ELR (cell line): ENCODE measurements around the gene MYH16.
"Not testable (repeated sequence)": the region's sequence is repeated elsewhere in the genome, so short reads cannot be mapped to it uniquely, and the experiment has no call there.

Experiments used
- DNase-seq: peaks from one replicate; pipeline ENCODE4 v3.0.0-alpha.2; 2015; ENCODE audit warnings: low read depth

The MYH16 gene

DNA sequence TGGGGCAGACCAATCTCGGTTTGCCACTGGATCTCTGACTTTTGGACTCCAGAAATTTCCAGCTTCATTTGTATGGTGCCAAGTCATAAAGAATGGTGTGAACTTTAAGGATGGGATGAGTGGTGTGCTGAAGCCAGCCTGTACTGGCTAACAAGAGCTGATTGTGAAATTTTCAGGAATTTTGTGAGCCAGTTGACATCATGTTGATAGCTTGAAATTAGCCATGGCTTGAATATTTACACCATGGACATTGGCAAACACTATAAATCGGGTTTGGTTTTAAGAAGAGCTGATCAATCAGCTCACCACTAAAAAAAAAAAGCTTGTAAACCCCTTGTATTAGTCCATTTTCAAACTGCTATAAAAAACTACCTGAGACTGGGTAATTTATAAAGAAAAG lies 14.1 kb upstream of the MYH16 start:
- no peak for DNase-seq

DNA sequence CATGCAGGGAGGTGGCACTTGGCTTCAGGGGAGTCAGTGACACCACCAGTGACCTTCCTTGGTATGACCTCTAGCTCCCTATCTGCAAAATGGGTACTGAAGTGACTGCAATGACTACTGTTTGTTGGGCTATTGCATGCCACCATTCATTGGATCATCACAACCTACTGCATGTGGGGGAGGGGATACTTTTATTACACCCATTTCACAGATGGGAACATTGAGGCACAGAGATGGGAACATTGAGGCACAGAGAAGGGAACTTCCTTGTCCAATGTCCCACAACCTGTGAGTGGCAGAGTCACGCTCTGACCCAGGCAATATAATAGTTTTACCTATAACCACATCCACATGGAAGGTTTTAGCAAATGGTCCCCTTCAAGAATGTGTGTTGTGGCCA lies 12.2 kb upstream of the MYH16 start:
- DNase-seq: no peak

DNA sequence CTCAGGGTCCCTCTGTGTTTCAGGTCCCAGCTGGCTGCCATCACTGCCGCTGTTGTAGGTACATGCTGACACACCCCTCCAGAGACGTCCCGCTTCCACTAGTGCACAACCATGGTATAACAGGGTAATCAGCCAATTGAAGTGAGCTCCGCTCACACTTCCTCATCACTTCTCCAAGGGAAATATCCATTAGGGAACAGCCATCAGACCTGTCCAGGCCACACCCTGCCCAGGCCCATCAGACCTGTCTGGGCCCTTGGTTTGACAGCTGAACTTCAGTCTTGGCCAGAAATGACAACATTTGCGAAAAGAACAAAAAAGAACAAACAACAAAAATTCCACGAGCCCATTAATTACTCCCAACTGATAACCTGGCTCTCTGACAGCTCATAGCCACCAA lies 11.0 kb upstream of the MYH16 start:
- no peak for DNase-seq

DNA sequence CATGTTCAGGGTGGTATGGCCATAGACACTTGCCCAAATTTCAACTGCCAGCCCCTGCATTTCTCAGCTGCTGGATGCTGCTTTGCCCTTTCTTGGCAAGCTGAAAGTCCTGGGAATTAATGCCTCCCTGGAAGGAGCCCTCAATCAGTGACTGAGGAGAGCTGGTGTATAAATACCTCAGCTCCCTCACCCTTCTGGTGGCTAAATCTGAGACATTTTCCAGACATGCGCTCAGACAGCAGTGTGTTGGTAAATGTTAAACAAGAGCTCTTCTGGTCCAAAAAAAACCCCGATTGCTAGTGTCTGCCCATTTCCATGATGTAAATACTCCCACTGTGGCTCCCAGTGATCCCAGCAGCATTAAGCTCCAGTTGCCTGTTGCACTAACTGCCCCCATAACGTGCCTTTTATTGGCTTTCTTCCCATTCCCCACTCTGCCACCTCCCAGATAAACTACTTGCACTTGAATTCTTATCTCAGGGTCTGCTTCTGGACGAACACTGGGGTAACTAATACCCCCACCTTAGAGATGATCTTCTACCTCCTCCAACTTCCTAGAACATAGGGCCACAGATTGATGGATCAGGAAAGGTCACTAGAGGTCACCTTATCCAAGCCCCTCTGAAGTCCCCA lies 6.7 kb upstream of the MYH16 start:
- DNase-seq: no peak

DNA sequence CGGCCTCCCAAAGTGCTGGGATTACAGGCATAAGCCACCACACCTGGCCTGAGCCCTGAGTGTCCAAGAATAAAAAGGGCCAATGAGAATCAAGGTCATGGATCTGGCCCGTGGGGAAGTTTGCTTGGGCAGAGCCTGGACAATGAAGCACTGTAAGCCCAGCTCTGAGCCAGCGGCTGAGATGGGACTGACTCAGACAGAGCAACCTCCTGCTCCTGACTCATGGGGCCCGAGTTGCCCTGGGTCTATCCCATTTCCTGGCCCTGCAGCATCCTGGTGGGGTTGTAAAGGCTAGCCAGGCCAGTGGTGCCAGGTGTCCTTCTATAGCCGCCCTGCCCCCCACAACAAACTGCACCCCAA lies 5.2 kb upstream of the MYH16 start:
- DNase-seq: peak; percentile 96

DNA sequence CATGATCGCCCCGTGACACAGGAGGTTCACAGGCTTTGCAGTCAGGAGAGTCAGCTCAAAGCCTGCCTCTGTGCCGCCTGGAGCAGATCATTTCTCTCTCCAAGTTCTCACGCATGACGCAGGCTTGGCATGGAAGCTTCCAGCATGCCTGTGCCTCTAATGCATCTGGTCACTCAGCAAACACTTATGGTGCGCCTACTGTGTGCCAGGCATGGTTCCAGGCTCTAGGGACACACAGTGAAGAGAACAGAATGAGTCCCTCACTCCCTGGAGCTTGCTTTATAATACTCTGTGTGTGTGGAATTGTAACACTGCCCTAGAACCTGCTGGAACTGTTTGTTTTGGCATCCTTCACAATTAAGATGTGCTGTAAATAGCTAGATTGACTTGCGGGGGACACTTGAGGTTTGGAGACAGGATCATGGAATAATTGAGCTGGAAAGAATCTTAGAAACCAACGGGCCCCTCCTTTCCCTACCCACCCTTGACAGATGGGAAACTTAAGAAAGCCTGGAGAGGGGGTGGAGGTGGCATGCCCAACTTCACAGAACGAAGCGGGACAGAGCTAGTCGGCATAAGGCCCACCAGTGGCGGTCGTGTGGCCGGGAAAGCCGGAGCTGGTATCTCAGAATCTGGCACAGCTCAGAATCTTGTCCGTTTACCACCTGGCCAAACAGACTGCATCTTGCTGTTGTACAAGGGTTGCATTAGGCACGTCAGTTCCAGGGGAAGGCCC lies 4.6 kb upstream of the MYH16 start:
- DNase-seq: no peak

DNA sequence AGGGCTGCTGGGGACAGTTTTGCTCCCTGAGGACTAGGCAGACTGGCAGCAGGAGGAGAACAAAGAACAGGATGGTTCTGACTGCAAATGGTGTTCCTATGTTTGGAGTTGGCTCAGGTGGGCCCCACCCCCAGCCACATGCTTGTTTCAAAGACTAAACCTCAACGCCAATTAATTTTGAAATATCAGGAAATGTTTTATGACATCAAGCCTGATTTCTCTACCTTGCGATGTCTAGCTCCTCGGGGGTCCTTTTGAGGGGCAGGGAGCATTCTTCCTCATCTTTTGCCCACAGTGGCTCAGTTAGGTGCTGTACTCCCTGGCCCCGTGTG lies 4.1 kb upstream of the MYH16 start:
- DNase-seq: no peak

DNA sequence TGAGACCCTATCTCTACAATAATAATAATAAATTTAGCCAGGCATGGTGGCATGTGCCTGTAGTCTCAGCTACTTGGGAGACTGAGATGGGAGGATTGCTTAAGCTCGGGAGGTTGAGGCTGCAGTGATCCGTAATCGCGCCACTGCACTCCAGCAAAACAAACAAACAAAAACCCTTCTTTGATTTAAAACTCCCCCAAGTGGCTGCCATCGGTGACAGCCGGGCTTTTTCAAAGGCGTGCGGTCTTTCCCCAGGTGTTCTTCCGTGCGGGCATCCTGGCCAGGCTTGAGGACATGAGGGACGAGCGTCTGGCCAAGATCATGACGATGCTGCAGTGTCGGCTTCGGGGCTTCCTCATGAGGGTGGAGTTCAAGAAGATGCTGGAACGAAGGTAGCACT lies 1.9 kb upstream of the MYH16 start:
- no peak for DNase-seq

DNA sequence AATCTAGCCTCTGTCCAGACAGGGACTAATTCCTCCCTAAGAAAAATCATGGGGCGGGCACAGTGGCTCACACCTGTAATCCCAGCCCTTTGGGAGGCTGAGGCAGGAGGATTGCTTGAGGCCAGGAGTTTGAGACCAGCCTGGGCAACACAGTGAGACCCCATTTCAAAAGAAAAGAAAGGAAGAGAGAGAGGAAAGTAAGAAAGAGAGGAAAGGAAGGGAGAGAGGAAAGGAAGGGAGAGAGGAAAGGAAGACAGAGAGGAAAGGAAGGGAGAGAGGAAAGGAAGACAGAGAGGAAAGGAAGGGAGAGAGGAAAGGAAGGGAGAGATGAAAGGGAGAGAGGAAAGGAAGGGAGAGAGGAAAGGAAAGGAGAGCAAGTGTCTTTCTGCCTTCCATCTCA lies 922 bp downstream of the MYH16 start:
- DNase-seq: not testable (repeated sequence)

DNA sequence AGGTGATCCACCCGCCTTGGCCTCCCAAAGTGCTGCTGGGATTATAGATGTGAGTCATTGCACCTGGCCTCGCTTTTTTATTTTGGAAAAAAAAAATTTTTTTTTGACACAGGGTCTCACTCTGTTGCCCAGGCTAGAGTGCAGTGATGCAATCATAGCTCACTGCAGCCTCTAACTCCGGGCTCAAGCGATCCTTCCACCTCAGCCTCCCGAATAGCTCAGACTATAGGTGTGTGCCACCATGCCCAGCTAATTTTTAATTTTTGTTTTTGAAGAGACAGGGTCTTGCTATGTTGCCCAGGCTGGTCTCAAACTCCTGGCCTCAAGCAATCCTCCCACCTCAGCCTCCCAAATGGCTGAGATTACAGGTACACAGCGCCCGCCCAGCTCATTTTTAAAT lies 2.3 kb downstream of the MYH16 start:
- not testable (repeated sequence) for DNase-seq

DNA sequence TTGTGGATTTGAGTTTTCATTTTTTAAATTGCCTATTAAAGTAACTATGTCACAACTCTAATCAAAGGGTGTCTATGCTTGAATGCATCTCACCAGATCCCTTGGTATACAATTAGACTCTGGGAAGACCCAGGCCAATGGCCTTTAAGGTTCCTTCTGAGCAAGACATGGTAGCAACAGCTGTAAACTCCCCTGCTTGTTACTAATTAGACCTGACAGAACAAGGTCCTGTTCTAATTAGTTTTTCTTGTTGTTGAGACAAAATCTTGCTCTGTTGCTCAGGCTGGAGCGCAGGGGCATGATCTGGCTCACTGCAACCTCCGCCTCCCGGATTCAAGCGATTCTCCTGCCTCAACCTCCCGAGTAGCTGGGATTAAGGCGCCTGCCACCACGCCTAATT lies 2.9 kb downstream of the MYH16 start:
- no peak for DNase-seq

DNA sequence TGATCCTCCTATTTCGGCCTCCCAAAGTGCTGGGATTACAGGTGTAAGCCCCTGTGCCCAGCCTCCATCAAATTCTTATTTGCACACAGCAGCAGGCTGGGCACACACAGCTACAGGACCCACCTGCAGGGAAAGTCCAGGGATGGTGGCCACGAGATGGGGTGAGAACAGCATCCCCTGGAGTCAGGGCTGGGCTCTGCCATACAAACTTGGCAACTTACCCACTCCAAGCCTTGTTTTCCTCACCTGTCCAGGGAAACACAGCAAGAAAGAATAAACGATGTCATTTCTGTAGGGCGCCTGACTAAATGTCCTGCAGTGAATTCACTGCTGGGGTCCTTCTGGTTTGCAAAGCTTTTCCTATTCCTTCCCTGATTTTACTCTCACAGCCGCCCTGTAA lies 5.5 kb downstream of the MYH16 start:
- DNase-seq: no peak

DNA sequence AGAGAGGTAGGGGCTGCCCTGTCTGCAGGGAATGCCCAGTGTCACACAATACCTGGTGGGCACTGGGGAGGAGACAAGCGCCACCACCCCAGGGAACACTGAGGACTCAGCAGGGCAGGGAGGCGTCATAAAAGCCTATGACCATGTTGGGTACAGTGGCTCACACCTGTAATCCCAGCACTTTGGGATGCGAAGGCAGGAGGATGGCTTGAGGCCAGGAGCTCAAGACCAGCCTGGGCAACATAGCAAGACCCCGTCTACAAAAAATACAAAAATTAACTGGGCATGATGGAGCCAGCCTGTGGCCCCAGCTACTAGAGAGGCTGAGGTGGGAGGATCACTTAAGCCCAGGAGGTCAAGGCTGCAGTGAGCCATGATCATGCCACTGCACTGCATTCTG lies 11.5 kb downstream of the MYH16 start:
- not testable (repeated sequence) for DNase-seq

DNA sequence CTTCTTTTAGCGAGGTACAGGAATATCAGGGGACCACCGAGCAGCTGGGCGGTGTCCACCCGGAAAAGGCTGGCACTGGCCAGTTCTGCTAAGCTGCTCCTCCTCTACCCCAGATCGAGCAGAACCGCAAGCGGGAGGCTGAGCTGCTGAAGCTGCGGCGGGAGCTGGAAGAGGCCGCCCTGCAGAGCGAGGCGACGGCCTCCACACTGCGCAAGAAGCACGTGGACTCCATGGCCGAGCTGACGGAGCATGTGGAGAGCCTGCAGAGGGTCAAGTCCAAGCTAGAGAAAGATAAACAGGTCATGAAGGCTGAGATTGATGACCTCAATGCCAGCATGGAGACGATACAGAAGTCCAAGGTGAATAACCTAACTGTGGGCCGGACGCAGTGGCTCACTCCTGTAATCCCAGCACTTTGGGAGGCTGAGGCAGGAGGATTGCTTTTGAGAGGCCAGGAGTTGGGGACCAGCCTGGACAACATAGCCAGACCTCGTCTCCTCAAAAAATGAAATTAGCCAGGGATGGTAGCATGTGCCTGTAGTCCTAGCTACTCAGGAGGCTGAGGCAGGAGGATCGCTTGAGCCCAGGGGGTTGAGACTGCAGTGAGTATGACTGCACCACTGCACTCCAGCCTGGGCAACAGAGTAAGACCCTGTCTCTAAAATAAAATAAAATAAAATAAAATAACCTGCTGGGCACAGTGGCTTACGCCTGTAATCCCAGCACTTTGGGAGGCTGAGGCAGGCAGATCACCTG lies 15.3 kb downstream of the MYH16 start:
- DNase-seq: no peak

DNA sequence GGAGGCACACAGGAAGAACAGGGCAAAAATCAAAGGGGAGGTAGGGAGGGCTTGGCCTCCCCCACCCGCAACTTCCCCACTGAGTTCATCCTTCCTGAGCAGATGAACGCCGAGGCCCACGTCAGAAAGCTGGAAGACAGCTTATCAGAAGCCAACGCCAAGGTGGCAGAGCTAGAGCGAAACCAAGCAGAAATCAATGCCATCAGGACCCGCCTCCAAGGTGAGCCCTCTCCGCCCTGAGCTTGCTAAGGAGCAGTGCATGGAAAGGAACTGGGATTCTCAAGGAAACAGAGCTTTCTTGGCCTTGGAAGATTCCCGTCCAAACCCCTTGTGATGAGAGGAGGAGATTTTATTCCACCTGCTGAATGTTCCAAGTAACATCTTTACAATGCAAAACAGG lies 16.5 kb downstream of the MYH16 start:
- DNase-seq: no peak

DNA sequence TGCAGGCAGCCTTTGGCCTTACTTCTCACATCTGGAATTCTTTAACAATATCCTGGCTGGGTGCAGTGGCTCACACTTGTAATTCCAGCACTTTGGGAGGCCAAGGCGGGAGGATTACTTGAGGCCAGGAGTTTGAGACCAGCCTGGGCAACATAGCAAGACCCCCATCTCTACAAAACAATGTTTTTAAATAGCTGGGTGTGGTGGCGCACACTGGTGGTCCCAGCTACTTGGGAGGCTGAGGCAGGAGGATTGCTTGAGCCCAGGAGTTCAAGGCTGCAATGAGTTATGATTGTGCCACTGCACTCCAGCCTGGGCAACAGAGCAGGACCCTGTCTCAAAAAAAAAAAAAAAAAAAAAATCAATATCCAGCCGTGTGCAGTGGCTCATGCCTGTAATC lies 17.5 kb downstream of the MYH16 start:
- not testable (repeated sequence) for DNase-seq

DNA sequence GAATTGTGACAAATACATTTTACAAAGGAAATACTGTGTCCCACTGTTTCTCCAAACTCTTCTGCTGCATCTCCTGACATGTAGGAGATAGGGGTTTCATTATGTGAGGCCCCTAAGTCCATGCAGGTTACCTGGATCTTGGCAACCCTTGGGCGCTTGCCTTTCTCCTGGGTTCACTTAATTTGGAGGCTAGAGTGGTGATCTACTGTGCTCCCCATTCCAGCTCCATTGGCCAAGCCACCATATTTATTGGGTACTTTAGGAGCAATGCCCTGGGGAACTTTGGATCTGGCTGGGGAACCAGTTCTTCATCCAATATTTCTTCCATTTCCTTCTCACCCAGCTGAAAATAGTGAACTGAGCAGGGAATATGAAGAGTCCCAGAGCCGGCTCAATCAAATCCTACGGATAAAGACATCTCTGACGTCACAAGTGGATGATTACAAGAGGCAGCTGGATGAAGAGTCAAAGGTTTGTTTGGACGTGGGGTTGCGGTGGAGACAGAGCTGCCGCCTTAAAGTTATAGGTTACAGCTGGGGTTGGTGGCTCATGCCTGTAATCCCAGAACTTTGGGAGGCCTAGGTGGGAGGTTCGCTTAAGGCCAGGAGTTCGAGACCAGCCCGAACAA lies 18.5 kb downstream of the MYH16 start:
- no peak for DNase-seq

DNA sequence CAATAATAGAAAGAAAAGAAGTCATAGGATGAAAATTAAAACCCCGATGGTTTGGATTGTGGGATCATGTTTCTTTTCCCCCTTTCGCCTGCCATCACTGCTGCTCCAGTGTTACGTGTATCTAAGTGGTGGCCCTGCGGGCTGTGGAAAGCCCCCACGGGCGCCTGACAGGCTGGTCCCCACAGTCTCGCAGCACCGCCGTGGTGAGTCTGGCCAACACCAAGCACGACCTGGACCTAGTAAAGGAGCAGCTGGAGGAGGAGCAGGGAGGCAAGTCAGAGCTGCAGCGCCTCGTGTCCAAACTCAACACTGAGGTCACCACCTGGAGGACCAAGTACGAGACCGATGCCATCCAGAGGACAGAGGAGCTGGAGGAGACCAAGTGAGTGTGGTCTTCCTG lies 19.5 kb downstream of the MYH16 start:
- DNase-seq: no peak

DNA sequence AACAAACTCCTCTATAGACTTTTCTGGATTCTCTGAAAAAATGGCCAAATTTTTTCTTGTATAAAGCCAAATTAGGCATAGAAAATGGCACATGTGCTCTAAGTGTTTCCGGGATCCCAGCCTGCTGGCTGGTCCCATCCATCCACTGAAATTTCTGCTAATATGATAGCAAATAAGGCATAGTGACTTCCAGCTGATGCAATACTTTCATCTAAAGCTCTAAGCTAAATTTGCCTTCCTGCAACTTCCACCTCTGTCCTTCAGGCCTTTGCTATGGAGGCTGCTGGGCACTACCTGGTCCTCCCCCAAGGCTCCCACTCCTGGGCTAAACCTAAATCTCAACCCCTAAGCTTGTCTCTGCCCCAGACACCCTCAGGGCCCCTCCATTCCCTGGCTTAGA lies 20.5 kb downstream of the MYH16 start:
- no peak for DNase-seq

DNA sequence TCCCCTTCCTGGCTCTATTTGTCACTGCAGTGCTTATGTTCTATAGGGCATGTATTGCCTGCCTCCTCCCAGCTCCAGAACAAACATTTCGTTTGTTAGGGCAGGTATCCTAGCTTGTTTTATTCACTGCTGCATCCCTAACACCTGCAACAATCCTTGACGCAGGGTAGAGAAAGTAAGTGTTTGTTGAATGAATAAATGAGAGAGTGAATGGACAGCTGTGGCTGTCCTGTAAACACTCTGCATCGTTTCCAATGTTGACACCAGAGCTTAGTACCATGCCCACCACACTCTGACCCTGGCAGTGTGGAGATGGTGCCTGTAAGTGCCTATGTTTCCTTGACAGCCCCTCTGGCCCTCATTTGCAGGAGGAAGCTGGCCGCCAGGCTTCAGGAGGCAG lies 21.0 kb downstream of the MYH16 start:
- no peak for DNase-seq

DNA sequence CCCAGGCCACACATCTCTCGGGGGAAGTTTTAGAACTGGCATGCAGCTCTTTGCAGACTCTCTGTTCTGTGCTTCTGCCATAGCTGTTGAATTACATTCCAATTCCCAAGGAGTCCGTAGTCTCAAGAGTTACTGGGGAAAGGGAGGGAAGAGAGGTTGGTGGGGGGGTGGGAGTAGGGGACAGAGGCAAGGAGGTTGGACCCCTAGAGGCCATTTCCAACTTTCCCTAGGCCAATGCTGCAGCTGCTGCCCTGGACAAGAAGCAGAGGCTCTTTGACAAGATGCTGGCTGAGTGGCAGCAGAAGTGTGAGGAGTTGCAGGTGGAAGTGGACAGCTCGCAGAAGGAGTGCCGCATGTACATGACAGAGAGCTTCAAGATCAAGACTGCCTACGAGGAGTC lies 23.8 kb downstream of the MYH16 start:
- DNase-seq: no peak

DNA sequence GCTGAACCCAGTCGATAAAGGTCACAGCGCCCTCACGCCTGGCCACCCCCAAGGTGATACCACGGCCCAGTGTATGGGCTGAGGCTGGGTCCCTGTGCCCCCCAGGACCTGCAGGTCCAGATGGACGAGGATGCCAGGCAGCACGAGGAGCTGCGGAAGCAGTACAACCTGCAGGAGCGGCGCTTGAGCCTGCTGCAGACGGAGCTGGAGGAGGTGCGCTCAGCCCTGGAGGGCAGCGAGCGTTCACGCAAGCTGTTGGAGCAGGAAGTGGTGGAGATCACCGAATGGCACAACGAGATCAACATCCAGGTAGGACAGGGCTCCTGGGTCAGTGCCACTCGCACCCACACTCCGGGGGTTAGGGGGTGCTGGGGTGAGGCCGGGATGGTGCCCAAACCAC lies 28.9 kb downstream of the MYH16 start:
- DNase-seq: no peak
